GM18502 (cell line): ENCODE measurements around the gene LIMS2.

ENCODE experiments used
- ATAC-seq: cut with Tn5 transposase; IDR thresholded peaks from one replicate; pipeline ENCODE4 v1.9.1; 2021; ENCODE audit warnings: mild to moderate bottlenecking; ENCODE audit not compliant: unreplicated experiment, poor library complexity

The LIMS2 gene

DNA sequence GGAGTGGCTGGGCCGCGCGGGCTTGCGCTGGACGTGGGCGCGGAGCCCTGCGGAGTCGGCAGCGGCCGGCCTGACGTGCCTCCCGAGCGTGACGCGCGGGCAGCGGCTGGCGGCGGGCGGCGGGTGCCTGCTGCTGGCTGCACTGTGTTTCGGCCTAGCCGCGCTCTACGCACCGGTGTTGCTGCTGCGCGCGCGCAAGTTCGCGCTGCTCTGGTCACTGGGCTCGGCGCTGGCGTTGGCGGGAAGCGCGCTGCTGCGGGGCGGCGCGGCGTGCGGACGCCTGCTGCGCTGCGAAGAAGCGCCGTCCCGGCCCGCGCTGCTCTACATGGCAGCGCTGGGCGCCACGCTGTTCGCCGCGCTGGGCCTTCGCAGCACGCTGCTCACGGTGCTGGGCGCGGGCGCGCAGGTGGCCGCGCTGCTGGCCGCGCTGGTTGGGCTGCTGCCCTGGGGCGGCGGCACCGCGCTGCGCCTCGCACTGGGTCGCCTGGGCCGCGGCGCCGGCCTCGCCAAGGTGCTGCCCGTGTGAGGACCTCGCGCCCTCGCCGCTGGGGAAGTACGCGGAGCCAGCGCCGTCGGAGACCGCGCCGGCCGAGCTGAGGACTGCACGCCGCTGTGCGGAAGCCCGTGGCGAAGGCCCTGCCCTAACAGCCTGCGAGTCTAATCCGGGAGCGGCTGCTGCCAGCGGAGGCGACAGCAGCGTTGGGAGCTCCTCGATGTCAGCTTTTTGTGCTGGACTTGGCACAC, 26.5 kb upstream of the LIMS2 start:
- ATAC-seq, result peak; percentile 47

DNA sequence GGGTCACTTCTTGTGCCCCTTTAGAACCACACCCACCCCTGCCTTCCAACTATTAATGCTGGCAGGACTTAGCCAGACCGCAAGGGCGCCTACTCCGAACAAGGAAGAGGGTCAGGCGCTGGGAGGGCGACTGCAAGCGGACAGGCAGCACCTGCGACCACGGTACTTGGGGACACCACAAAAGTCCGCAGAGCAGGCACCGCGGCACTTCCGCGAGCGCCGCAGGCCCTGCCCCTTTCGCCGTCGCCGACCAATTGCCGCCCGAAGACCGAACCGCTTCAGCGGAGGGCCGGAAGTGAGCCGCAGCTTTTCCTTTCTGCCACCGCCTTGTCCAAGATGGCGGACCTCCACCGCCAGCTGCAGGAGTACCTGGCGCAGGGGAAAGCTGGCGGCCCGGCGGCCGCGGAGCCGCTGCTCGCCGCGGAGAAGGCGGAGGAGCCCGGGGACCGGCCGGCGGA, 25.9 kb upstream of the LIMS2 start, which contains the start of gene SFT2D3:
Gene SFT2D3, plus strand, starts transcription at position 305 of the 458 bp plus-strand sequence. Its CDS starts 32 bp downstream, at position 337.
- ATAC-seq, result peak; percentile 68

DNA sequence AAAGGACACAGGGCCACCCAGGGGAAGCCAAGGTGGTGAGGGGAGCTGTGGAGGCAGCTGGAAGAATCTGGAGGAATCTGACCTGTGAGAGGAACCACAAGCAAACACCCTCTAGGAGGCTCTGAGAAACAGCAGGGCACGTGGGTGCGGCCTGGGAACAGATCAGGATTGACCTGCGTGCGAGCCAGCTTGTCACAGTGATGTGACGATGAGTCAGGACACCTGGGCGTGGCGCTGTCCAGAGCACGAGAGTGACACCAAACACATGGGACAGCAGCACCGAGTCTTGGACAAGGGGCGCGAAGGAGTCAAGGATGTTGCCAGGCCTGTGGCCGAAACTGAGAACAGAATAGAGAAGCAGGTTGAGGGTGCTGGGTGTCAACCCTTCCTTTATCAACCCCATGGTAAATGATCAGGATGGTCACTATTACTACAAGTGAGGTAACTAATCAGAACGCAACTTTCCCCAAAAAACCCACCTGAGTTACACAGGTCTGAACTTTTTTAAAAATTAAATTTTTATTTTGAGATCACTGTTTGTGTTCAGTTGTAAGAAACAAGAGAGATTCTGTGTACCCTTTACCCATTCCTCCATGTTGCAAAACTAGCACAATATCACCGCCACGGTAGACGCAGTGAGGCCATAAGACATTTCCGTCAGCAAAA, 25.3 kb upstream of the LIMS2 start:
- ATAC-seq, result peak; percentile 71

DNA sequence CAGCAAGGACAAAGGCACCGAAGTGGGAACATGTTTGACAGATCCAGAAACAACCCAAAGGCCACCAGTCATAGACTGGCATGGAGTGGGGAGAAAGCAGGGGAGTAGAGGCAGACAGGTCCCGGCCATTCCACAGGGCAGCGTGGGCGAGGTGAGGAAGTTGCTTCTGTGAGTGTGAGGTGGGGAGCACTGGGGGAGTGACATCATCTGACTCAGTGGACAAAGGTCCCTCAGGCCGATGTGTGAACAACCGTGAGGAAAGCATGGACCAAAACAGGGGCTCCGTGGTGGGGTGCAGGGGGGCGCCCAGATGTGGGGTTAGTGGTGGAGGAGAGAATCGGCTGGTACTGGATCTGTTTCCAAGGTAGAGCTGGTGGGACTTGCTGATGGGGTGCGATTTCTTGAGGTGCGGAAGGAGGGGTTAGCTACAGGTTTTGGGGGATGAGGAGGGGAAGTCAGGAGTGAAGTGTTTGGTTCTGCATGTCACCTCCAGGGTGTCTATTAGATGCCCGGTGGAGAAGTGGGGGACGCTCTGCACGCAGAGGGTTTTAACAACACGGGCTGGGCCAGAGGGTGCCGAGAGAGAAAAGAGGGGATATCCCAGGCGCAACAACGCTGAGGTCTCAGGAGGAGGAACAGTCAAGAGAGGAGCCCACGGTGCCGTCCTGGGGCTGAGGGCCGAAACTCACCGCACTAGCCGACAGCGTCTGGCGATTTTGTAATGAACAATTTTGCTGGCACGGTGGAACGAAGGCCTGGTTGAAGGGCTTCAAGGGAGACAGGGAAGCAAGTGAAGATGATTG, 23.4 kb upstream of the LIMS2 start:
- no peak for ATAC-seq

DNA sequence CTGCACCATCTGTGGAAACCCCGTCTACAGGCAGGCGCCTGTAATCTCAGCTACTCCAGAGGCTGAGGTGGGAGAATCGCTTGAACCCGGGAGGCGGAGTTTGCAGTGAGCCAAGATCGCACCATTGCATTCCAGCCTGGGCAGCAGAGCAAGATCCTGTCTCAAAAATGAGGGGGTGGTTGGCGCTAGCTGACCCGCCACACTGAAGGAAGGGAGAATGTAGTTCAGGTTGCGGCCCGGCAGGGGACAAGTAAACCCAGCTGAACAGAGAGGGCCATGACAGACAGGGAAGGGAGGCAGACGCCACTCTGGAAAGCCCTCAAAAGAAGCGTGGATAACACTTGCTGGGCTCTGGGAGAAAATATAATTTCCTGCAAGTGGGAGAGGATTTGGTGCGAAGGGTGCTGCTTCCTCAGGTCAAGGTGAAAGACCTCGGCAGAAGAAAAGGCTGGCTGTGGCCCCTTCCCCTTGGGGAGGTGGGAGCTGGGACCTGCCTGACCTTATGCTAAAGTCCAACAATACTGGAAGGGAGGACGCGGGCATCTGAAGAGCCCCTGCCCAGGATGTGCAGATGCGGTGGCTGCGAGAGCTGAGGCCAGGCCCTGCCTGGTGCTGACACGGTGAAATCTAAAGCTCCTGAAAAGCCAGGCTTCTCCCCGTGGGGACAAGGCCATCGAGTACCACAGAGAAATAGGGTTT, 22.3 kb upstream of the LIMS2 start:
- no peak for ATAC-seq

DNA sequence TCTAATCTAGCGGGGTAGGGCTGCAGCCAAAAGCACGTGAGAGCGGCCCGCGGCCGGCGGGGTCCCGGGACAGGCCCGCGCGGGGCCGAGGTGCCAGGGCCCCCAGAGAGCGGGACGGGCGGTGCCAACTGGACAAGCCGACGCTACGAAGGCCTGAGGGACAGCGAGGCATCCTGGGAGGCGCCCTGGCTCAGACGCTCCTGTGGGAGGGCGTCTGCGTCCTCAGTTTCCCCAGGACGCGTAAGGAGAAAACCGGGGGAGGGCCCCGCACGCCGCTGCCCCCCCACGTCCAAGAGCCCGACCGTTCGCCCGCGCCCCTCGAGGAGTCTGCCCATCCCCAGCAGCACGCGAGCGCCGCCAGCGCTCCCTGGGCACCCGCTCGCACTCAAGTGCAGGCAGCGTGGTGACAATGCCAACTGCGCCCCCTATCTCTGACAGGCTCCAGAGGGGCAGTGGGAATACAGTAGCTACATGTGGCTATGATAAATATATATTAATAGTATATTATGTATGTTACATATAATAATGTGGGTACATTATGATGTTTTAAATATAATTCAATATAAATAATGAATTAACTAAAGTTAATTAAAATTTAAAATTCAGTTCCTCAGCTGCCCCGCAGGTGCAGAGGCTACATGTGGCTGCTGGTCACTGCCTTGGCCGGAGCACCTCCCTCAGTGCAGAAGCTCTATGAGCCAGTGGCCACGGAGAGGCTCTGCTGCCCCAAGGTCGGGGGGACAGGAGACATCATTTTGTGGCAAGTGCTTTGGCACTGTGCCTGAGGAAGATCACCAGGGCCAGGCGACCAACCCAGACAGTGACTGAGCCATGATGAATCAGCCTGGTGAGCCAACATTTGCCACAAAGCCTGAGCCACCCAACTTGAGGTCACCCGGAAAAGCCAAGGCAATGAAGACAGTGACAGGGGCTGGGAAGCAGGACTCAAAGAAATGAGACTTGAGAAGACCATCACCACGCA, 20.5 kb upstream of the LIMS2 start:
- ATAC-seq, result no peak

DNA sequence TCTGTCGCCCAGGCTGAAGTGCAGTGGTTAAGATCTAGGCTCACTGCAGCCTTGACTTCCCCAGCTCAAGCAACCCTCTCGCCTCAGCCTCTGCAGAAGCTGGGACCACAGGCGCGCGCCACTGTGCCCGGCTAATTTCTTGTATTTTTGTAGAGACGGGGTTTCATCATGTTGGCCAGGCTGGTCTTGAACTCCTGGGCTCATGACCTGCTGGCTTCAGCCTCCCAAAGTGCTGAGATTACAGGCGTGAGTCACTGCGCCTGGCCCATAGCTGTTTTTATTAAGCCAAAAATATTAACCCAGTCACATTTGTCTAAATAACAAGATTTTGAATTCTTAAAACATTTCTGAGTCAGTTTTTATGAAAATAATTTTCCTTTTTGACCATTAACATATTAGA, 19.7 kb upstream of the LIMS2 start:
- ATAC-seq, result no peak

DNA sequence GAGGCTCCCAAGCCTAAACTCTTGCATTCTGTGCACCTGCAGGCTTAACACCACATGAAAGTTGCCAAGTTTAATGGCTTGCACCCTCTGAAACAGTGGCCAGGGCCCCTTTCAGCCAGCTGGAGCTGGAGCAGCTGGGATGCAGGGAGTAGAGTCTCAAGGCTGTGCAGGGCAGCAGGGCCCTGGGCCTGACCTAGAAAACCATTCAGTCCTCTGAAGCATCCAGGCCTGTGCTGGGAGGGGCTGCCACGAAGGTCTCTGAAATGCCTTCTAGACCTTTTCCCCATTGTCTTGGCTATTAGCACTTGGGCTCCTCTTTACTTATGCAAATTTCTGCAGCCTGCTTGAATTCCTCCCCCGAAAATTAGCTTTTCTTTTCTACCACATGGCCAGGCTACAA, 15.4 kb upstream of the LIMS2 start:
- no peak for ATAC-seq

DNA sequence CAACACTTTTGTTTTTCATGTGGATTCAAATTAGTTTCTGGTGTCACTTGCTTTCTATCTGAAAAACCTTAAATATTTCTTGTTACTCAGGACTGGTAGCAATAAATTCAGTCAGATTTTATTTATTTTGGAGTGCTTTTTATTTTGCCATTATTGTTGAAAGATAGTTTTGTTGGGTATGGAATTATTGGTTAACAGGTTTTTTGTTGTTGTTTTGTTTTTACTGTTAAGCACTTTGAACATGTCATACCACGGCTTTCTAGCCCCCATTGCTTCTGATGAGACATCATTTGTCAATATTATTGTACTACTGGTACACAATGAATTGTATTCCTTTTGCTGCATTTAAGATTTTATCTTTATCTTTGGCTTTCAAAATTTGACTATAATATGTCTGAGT, 13.1 kb upstream of the LIMS2 start:
- ATAC-seq, result no peak

DNA sequence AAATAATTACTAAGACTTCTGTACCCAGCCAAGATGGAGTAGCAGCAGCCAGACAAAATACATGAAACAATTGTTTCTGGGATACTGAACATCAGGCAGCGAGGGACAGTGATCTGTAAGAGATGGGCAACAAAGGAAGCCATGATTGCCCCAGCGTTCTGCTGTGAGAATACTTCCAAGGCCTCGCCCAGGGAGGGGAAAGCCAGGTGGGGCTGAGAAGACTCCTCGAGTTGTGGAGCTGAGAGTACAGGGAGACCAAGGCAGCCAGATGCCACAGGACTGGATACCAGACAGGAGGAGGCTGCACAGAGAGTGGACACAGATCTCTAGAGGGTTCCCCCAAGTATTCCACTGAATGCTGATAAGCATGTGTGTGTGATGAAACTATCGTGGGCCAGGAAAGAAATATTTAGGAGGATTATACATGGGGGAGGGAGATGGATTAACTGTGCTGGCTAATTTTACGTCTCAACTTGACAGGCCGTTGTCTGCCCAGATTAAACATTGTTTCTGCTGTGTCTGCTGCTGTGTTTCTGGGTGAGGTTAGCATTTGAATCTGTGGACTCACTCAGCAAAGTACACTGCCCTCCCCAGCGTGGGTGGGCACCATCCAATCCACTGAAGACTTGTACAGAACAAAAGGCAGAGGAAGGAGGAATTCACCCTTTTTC, 10.2 kb upstream of the LIMS2 start:
- ATAC-seq, result no peak

DNA sequence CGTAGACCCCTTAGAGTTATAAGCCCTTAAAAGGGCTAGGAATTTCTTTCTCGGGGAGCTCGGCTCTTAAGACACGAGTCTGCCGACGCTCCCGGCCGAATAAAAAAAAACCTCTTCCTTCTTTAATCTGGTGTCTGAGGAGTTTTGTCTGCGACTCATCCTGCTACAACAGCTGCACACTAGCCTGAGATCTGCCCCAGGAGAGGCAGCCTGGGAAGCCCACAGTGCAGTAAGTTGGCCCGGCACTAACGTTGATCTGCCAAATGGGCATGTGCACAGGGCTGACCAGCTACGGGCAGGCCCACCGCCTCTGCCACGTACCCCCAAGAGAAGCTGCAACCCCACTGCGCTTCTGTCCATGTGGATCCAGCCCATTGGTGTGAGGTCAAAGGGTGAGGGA, 8.4 kb upstream of the LIMS2 start:
- no peak for ATAC-seq

DNA sequence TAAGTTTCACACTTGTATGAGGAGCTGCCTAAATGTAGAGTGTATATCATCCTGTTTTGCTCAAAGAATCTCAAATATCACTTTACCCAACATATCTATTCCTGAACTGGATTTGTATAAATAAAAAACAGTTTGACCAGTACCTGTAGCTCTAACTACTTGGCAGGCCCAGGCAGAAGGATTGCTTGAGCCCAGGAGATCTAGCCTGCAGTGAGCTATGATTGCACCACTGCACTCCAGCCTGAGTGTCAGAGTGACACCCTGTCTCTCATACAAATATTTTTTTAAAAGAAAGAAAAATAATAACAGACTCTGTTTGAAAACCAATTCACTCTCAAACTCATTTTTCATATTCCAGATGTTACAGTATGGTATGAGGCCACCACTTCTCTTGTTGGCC, 7.7 kb upstream of the LIMS2 start:
- no peak for ATAC-seq

DNA sequence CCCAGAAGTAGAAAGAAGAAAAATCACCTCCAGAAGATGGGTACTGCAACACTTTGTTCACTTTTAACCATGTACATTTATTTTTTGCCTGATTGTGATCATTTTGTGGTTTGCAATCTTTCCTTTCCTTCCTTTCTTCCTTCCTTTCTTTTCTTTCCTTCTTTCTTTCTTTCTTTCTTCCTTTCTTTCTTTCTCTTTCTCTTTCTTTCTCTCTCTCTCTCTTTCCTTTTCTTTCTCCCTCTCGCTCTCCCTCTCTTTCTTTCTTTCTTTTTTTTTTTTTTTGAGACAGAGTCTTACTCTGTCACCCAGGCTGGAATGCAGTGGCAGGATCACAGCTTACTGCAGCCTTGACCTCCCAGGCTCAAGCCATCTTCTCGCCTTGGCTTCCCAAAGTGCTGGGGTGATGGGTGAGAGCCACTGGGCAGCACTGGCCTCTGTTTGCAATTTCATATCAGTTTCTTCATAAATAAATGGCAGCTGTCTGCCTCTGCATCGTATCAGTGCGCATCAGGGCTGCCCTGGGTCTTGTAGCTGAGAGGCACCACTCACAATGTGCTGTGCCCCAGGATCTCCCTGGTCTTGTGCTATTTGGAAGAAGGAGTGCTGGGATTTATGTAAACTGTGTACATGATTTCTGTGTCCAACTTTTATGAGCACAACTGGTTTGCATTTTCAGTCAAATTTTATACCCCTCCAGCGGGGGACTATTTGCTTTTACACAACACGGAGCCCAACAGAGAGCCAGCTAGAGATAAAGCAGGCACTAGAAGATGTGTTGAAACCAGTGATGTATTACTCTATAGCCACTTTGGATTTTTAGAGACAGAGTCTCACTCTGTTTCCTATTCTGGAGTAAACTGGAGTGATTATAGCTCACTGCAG, 6.9 kb upstream of the LIMS2 start:
- no peak for ATAC-seq

DNA sequence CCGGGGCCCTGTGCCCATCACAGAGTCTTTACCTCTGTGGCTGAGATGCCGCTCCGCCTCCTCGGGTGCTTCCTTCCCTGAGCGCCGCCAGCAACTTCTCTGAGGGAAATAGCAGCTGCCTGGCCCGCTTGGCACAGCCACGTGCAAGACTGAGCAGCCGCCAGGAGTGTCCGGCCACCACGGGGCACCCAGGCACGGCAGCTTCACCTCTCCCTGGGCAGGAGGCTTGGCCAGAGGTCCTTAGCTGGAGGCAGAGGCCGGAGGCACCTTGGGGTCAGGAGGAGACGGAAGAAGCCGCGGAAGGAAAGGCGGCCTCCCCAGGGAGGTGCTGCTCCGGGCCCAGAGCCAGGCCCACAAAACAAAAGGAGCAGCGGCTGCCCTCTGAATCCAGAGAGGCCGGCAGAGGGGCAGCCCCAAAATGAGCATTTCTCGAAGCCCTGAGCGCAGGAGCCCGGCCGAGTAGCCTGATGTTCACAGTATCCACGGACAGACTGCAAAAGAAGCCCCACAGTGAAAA, 6.0 kb upstream of the LIMS2 start:
- no peak for ATAC-seq

DNA sequence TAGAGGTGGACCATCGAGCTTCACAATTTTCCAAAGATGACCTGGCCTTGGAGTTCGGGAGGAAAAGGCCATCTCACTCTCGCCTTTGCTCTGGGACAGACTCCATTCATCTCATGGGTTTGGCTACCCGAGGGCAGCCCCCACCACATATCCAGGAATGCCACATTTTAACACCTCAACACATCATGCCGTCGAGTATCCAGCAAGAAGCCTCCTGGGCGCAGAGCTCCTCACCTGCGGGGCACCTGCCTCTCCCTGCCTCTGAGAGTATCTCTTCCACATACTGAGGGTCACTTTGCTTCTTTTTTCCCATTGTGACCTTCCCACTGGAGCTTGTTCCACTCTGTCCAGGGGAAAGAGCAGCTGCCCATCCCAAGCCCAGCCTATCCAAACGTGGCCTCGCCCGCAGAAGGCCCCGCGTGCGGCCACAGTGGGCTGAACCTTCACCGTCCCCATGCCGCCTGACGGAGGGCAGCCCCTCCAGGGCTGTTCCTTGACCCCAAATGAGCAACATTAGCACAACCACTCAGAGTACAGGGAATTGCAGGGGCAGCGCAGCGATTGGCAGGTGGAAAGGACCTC, 5.5 kb upstream of the LIMS2 start:
- ATAC-seq, result no peak

DNA sequence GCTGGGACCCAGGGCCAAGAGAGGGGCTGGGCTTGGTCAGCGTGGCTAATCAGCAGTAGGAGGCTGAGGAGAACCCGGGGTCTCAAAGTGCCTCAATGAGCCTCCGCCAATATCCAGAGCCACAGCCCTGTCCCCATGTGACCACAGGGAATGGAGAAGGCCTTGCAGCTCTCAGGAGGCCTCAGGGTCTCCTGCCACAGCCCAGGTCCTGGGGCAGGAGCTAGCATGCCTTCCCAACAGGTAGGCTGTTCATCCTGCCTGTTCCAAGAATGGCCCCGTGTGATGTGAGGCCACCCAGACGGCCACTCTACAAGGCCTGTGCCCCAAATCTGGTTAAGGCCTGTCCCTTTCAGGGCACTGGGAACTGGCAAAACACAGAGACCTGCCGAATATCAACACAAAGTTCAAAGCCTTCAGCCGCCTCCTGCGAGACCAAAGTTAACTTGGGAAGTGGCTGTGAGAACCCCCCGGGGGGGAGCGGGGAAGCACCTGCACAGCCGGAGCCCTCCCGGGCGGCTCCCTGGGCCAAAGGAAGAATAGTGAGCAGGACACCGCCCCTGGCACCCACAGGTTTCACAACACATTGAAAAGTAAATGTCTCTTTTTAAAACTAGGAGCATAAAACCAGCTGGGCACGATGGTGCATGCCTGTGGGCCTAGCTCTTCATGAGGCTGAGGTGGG, 4.5 kb upstream of the LIMS2 start:
- no peak for ATAC-seq

DNA sequence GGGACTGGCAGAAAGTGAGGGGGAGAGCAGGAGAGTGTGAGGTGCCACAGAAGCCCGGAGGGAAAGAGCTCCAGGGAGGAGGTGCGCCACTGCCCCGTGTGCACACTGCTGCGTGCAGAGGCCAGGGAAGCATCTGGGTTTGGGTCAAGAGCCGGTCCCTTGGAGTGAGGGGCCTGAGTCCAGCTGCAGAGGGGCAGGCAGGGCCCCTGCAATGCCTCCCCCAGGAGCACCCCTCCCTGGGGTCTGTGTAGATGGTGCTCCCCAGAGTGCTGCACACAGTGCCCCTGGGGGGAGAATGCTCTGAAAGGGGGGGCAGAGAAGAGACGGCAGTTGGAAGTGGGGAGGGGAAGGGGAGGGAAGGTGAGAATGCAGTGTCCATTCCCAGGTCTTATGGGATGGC, 3.7 kb upstream of the LIMS2 start:
- no peak for ATAC-seq
